Colonic mucosa (tissue), 4 donors: Measurements from ENCODE around the gene SNRK. TPM values are rescaled to one million over a fixed set of nuclear protein-coding genes. Genes with fewer than 3 reads are reported as not detected.

Experiments used
- DNase-seq: peaks from one replicate; pipeline ENCODE4 v3.0.0-alpha.2; 2020
- H3K27ac ChIP-seq: fragments of 200-600 bp; one replicate; pipeline ENCODE4 v1.8.0; 2021
- H3K27me3 ChIP-seq: fragments of 200-600 bp; one replicate; pipeline ENCODE4 v1.8.0; 2021
- H3K36me3 ChIP-seq: fragments of 200-600 bp; one replicate; pipeline ENCODE4 v1.8.0; 2021
- H3K4me1 ChIP-seq: fragments of 200-600 bp; one replicate; pipeline ENCODE4 v1.8.0; 2021; ENCODE audit warnings: mild to moderate bottlenecking
- H3K4me3 ChIP-seq: fragments of 200-600 bp; one replicate; pipeline ENCODE4 v1.8.0; 2021
- H3K9ac ChIP-seq, 2 donors: one replicate each; pipeline ENCODE4 v1.7.0; 2013; ENCODE audit warnings: control low read depth in 2 of 2, low read depth in 2 of 2, low read length in 2 of 2
- H3K9me3 ChIP-seq: fragments of 200-600 bp; one replicate; pipeline ENCODE4 v1.8.0; 2021
- intact Hi-C: fragments of 100-400 bp; cut with DNase I; formaldehyde crosslinking; loops from one replicate; pipeline ENCODE4 v1.14.1; 2022
- total RNA-seq, 2 donors: library from RNA; stranded (reverse); fragmentation: NEBNext Ultra II Directional in 1 of 2; extraction: Animal tissue kit (Norgen Biotek cat#: 25700) in 1 of 2; gene quantifications; one replicate each; pipeline ENCODE4 v1.2.1, GENCODE V29; 2021
- TF ChIP-seq, protein P1 (sequence below): fragments of 200-600 bp; IDR thresholded peaks from one replicate; pipeline ENCODE4 v1.8.0; 2022; ENCODE audit warnings: antibody characterized with exemption, mild to moderate bottlenecking
- donor health status: healthy.
- donor health status: DM: no; HTN: no; CAD: no.
- donor health status: DM: no; HTN: no; CAD: no.

SNRK gene
- total RNA-seq, 2 donors from 2014 or later, result 19.7 to 48.2 TPM

DNA sequence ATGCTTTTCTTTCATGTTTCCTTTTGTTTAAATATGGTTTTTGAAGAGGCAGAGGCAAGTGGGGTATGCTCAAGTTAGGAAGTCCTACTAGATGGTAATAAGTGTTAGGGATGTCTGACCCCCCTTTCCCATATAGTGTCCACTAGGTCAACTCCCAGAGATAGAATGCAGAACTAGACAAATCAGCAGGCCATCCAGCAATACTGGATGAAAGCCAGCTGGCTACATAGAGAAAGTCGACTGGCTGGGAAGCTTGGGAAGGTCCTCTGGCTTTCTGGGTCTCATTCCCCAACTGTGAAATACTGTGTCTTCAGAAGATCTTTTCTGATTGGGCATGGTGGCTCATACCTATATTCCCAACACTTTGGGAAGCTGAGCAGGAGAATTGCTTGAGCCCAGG is 113.8 kb downstream of the SNRK start:
- H3K4me1 ChIP-seq, result no peaks in the 10 kb centered on the region
- no peaks in the 10 kb centered on the region for H3K36me3 ChIP-seq
- no peak for DNase-seq
- TF ChIP-seq, protein P1, sequence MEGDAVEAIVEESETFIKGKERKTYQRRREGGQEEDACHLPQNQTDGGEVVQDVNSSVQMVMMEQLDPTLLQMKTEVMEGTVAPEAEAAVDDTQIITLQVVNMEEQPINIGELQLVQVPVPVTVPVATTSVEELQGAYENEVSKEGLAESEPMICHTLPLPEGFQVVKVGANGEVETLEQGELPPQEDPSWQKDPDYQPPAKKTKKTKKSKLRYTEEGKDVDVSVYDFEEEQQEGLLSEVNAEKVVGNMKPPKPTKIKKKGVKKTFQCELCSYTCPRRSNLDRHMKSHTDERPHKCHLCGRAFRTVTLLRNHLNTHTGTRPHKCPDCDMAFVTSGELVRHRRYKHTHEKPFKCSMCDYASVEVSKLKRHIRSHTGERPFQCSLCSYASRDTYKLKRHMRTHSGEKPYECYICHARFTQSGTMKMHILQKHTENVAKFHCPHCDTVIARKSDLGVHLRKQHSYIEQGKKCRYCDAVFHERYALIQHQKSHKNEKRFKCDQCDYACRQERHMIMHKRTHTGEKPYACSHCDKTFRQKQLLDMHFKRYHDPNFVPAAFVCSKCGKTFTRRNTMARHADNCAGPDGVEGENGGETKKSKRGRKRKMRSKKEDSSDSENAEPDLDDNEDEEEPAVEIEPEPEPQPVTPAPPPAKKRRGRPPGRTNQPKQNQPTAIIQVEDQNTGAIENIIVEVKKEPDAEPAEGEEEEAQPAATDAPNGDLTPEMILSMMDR, result no peak
- H3K4me3 ChIP-seq, result no peak overlapping the region
- intact Hi-C loops, result no loop called here
- H3K9ac ChIP-seq, result no peak overlapping the region
- H3K27ac ChIP-seq, result no peak overlapping the region
- no peaks in the 10 kb centered on the region for H3K9me3 ChIP-seq
- H3K27me3 ChIP-seq, result no peaks in the 10 kb centered on the region

Other genes starting within 250 kb of the SNRK start
- 10 to 100 TPM in 1 of 2 donors, 1 to 10 TPM in 1; 5.2 to 11.0 TPM for gene POMGNT2, start 180.5 kb upstream of the SNRK start, total RNA-seq